Heart left ventricle (tissue), 16 donors: ENCODE results near the gene OR2B2. TPM values are rescaled to one million over a fixed set of nuclear protein-coding genes. Genes with fewer than 3 reads are reported as not detected.
"Not testable (repeated sequence)": the region's sequence is repeated elsewhere in the genome, so short reads cannot be mapped to it uniquely, and the experiment has no call there.

Experiments used
- ATAC-seq, 4 donors: fragments of 200-7000 bp; cut with Tn5 transposase; one replicate each; pipeline ENCODE4 v1.9.1; 2020 to 2022; ENCODE audit warnings: moderate library complexity in 4 of 4, mild to moderate bottlenecking in 3 of 4, moderate number of reproducible peaks in 1 of 4
- DNase-seq, 5 donors: peaks; one replicate each; pipeline ENCODE4 v3.0.0-alpha.2; 2020
- H3K27ac ChIP-seq, 12 donors: fragments of 200-600 bp; sonication (generic) in 4 of 12; one replicate each; pipeline versions ENCODE4 v1.5.0 to v1.8.0; 2016 to 2022; ENCODE audit warnings: mild to moderate bottlenecking in 2 of 12
- H3K27me3 ChIP-seq, 9 donors: fragments of 200-600 bp; sonication (generic) in 2 of 9; one replicate each; pipeline versions ENCODE4 v1.5.1 to v1.8.0; 2016 to 2022; ENCODE audit warnings: mild to moderate bottlenecking in 3 of 9
- H3K36me3 ChIP-seq, 9 donors: fragments of 200-600 bp; sonication (generic) in 2 of 9; one replicate each; pipeline versions ENCODE4 v1.5.0 to v1.8.0; 2018 to 2022; ENCODE audit warnings: mild to moderate bottlenecking in 2 of 9
- H3K4me1 ChIP-seq, 12 donors: fragments of 200-600 bp; sonication (generic) in 4 of 12; one replicate each; pipeline versions ENCODE4 v1.5.0 to v1.8.0; 2016 to 2022; ENCODE audit warnings: mild to moderate bottlenecking in 3 of 12
- H3K4me3 ChIP-seq, 12 donors: fragments of 200-600 bp; sonication (generic) in 4 of 12; one replicate each; pipeline versions ENCODE4 v1.5.0 to v1.8.0; 2017 to 2022; ENCODE audit warnings: mild to moderate bottlenecking in 9 of 12, moderate library complexity in 4 of 12
- H3K9me3 ChIP-seq, 12 donors: fragments of 200-600 bp; sonication (generic) in 4 of 12; one replicate each; pipeline versions ENCODE4 v1.5.0 to v1.8.0; 2016 to 2022; ENCODE audit warnings: mild to moderate bottlenecking in 1 of 12
- POLR2A ChIP-seq, 2 donors: fragments of 450-650 bp; IDR thresholded peaks; one replicate each; pipeline ENCODE4 v1.6.1; 2017; ENCODE audit warnings: antibody characterized with exemption in 2 of 2, mild to moderate bottlenecking in 2 of 2, moderate library complexity in 2 of 2
- WGBS, 4 donors: extraction: QIAGEN DNeasy Blood & Tissue Kit in 2 of 4; methylation state at CpG; one replicate each; pipeline versions ENCODE4 v1.1.5 to v1.1.7; 2013 to 2018; 5-methylcytosine and 5-hydroxymethylcytosine counted together
- intact Hi-C, 10 donors: fragments of 100-400 bp; cut with DNase I; formaldehyde crosslinking; loops; one replicate each; pipeline versions ENCODE4 v1.11.1 to v1.14.2; 2022
- polyA plus RNA-seq, 2 donors: library from polyadenylated mRNA; stranded (reverse); fragments of 200-250 nt; gene quantifications; one replicate each; pipeline ENCODE4 v1.2.3, GENCODE V29; 2013
- total RNA-seq, 9 donors: library from RNA; depleted of rRNA in 2 of 9; stranded (reverse); fragments of >200 nt in 2 of 9; fragmentation: NEBNext Ultra II Directional in 3 of 9; extraction: Animal tissue kit (Norgen Biotek cat#: 25700) in 3 of 9; gene quantifications; one replicate each; pipeline versions ENCODE4 v1.1.0 to v1.2.4, GENCODE V29; 2016 to 2023
- TF ChIP-seq, protein P1 (sequence below), 12 donors: fragments of 200-600 bp; sonication (generic) in 4 of 12; IDR thresholded peaks; one replicate each; pipeline versions ENCODE4 v1.5.0 to v1.8.0; 2018 to 2022; ENCODE audit warnings: antibody characterized with exemption in 12 of 12, mild to moderate bottlenecking in 5 of 12
- donor health status: ischemic (EF 13 %, LVEDD 7.1; RV severe dilation, severe dysfunction).
- donor health status: healthy with polysubstance abuse.
- donor health status: DM: no; HTN: yes; CAD: no.
- donor health status: DM: no; HTN: no; CAD: no.
- donor health status: ischemic (EF 25% LVEDD 6.9; RV normal size, moderate dysfunction).
- donor health status: ischemic (EF 25% LVEDD 5.7; RV mildly dilated, moderate dysfunction).
- donor health status: healthy.
- donor health status: DM: yes; HTN: yes; CAD: no.
- donor health status: ischemic (EF 35%, LVEDD 5.7; RV mildly dilated, moderate dysfunction).
- donor health status: nonischemic (EF 11% LVEDD 7.7; RV severe dilation, severe dysfunction).
- donor health status: DM: yes; HTN: yes; CAD: no.
- donor health status: PGD.
- donor health status: ischemic (EF 29% LVEDD 5.4; RV normal size, mild dysfunction).
- donor health status: nonischemic (EF 23%, LVEDD 6.1; RV moderate dilation, normal function).

Gene OR2B2
- total and polyA plus RNA-seq, 11 donors = not detected

DNA sequence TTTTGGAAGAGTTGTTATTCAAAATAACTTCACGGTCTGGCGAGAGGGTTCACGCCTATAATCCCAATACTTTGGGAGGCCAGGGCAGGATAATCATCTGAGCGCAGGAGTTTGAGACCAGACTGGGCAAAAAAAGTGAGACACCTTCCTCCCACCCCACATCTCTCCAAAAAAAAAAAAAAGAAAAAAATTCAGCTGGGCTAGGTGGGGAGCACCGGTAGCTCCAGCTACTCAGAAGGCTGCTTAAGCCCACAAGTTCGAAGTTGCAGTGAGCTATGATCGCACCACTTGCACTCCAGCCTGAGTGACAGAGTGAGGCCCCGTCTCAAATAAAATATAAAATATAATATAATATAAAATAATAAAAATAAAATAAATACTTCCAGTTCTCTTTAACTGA, 10.4 kb downstream of the OR2B2 start:
- ATAC-seq (no peak), DNase-seq (no peak)
- WGBS, 4 donors = 83 to 92% (median 90%) methylated on average over 8 of the region's 8 CpGs
- H3K4me1 ChIP-seq = peaks cover 0 to 14% (median 2%) of the 10 kb centered on the region in 12 donors
- H3K36me3 ChIP-seq = no peaks in the 10 kb centered on the region
- no peaks in the 10 kb centered on the region for H3K27me3 ChIP-seq
- no peak for TF ChIP-seq POLR2A (IDR thresholded peaks at IDR 0.05)
- TF ChIP-seq, protein P1, sequence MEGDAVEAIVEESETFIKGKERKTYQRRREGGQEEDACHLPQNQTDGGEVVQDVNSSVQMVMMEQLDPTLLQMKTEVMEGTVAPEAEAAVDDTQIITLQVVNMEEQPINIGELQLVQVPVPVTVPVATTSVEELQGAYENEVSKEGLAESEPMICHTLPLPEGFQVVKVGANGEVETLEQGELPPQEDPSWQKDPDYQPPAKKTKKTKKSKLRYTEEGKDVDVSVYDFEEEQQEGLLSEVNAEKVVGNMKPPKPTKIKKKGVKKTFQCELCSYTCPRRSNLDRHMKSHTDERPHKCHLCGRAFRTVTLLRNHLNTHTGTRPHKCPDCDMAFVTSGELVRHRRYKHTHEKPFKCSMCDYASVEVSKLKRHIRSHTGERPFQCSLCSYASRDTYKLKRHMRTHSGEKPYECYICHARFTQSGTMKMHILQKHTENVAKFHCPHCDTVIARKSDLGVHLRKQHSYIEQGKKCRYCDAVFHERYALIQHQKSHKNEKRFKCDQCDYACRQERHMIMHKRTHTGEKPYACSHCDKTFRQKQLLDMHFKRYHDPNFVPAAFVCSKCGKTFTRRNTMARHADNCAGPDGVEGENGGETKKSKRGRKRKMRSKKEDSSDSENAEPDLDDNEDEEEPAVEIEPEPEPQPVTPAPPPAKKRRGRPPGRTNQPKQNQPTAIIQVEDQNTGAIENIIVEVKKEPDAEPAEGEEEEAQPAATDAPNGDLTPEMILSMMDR (IDR thresholded peaks at IDR 0.05) = no peak
- H3K4me3 ChIP-seq = peak overlapping the region in 2 of 12 donors; percentile 60 to 63
- H3K9me3 ChIP-seq = no peaks in the 10 kb centered on the region
- no peak overlapping the region for H3K27ac ChIP-seq
- intact Hi-C loops = loop anchor here in 3 of 10 donors (5.0 kb wide), 4 partner anchors 384 to 770 kb away; a partner anchor contains a TSS

DNA sequence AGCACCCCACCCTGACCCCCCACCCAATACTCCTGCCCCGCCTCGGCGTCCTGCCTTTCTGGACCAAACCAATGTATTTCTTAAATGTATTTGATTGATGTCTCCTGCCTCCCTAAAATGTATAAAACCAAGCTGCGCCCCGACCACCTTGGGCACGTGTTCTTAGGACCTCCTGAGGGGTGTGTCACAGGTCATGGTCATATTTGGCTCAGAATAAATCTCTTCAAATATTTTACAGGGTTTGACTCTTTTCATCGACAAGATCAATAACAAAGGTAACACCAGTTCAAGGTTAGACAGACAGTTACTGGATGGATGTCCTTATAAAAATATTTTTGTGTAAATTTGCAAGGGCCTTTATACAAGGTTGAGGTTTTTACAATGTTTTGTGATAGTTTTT, 12.0 kb downstream of the OR2B2 start:
- DNase-seq, H3K27me3 ChIP-seq, H3K27ac ChIP-seq, H3K9me3 ChIP-seq, H3K4me3 ChIP-seq, ATAC-seq, H3K36me3 ChIP-seq: not testable (repeated sequence)
- WGBS, 4 donors = 92% methylated on average over 7 of the region's 7 CpGs
- intact Hi-C loops = loop anchor here in 3 of 10 donors (5.0 kb wide), 4 partner anchors 383 to 768 kb away; a partner anchor contains a TSS
- peaks cover 0 to 21% (median 2%) of the 10 kb centered on the region in 12 donors for H3K4me1 ChIP-seq

DNA sequence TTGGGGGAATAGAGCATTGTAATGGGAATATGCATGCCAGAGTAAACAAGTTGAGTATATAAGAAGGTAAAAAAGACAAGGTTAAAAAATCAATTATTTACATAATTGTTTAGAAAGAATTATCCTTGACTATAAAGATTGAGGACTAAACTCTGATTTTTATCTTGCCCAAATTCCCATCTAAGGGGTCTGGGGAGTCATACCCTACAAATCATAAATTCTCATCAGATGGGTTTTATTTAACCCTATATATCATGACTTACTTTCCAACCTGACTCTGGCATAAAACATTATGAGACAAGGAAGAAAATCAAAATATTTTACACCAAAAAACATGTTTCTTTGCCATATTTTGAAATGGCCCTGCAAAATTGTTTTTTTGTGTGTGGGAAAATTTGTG, 12.7 kb downstream of the OR2B2 start:
- Histone ChIP-seq H3K9me3 (no peaks in the 10 kb centered on the region), H3K4me1 (peaks cover 0 to 21% (median 4%) of the 10 kb centered on the region in 12 donors), H3K27ac (no peak overlapping the region), H3K4me3 (no peak overlapping the region), H3K27me3 (no peaks in the 10 kb centered on the region), H3K36me3 (no peaks in the 10 kb centered on the region)
- no peak for TF ChIP-seq POLR2A (IDR thresholded peaks at IDR 0.05)
- ATAC-seq (no peak), DNase-seq (no peak)
- intact Hi-C loops = loop anchor here in 9 of 10 donors (5.0 to 10.0 kb wide), 12 partner anchors 127 to 1085 kb away; partner anchors contain the start of gene ZNF184 (in 3 of the 9)

DNA sequence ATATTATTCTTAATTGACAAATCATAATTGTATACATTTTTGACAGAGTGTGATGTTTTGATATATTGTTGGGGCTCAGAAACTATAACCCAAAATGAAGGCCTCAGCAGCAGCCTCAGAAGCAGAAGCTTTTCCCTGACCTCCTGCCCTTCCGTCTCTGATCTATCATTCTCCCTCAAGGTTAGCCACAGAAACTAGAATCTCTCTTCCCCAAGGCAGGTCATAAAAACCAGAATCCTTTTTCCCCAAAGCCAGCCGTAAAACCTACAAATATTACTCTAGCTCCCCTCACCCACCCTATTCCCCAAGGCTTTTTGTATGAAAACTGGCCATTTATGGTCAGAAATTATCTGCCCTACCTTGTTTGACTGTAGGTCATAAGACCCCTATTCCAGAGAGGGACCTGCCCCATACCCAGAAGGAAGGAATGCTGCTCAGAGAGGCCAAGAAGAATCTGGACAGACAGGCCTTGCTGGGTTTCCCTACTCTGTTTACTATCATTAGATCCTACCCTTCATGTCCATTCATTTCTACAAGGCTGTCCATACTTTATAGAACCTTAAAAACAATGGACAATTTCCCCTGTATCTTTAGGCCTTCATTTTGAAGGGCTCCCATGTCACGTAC, 14.5 kb downstream of the OR2B2 start:
- TF ChIP-seq, protein P1 (IDR thresholded peaks at IDR 0.05) = no peak
- no peak for TF ChIP-seq POLR2A (IDR thresholded peaks at IDR 0.05)
- H3K36me3 ChIP-seq = no peaks in the 10 kb centered on the region
- peaks cover 0 to 23% (median 8%) of the 10 kb centered on the region in 12 donors for H3K4me1 ChIP-seq
- H3K27me3 ChIP-seq = peaks cover 0 to 6% (median 0%) of the 10 kb centered on the region in 9 donors
- 94 to 96% (median 94%) methylated on average over 3 of the region's 3 CpGs for WGBS, 4 donors
- no peak for ATAC-seq
- no peak overlapping the region for H3K4me3 ChIP-seq
- no peaks in the 10 kb centered on the region for H3K9me3 ChIP-seq
- DNase-seq = no peak
- H3K27ac ChIP-seq = no peak overlapping the region
- intact Hi-C loops = loop anchor here in 9 of 10 donors (5.0 to 10.0 kb wide), 12 partner anchors 125 to 1087 kb away; partner anchors contain the start of gene ZNF184 (in 3 of the 9)

DNA sequence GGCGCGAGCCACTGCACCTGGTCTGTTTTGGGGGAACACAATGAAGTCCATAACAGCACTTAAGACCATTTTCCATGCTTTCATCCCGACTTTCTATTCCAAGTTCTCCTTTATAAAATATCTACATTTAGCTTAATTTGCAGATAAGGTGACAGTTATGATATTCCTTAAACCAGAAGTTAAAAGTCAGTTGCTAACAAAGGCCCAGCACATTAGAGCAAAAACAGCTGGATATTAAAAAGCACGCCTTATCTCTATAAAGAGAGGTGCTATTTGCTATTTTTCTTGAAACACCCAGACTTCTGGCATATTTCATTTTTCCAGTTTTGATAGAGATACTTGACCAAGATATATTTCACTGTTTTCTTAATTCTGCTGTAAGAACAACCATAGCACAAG, 15.8 kb downstream of the OR2B2 start:
- Histone ChIP-seq H3K36me3 (no peaks in the 10 kb centered on the region), H3K4me3 (no peak overlapping the region), H3K4me1 (peaks cover 0 to 22% (median 11%) of the 10 kb centered on the region in 12 donors), H3K27ac (peak overlapping the region in 1 of 12 donors; percentile 91), H3K27me3 (peaks cover 0 to 19% (median 3%) of the 10 kb centered on the region in 9 donors), H3K9me3 (no peaks in the 10 kb centered on the region)
- TF ChIP-seq, protein P1 (IDR thresholded peaks at IDR 0.05) = no peak
- no peak for TF ChIP-seq POLR2A (IDR thresholded peaks at IDR 0.05)
- 86 to 88% (median 88%) methylated on average over 4 of the region's 4 CpGs for WGBS, 4 donors
- DNase-seq (no peak), ATAC-seq (no peak)
- intact Hi-C loops = loop anchor here in 9 of 10 donors (5.0 to 10.0 kb wide), 12 partner anchors 124 to 1088 kb away; partner anchors contain the start of gene ZNF184 (in 3 of the 9)
